8988T (cell line): Measurements from ENCODE around the gene CLEC4C.
"Not testable (repeated sequence)": the region's sequence is repeated elsewhere in the genome, so short reads cannot be mapped to it uniquely, and the experiment has no call there.

Experiments used
- DNase-seq: peaks from one replicate; pipeline ENCODE4 v3.0.0; 2011

The CLEC4C gene, protein sequence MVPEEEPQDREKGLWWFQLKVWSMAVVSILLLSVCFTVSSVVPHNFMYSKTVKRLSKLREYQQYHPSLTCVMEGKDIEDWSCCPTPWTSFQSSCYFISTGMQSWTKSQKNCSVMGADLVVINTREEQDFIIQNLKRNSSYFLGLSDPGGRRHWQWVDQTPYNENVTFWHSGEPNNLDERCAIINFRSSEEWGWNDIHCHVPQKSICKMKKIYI

DNA sequence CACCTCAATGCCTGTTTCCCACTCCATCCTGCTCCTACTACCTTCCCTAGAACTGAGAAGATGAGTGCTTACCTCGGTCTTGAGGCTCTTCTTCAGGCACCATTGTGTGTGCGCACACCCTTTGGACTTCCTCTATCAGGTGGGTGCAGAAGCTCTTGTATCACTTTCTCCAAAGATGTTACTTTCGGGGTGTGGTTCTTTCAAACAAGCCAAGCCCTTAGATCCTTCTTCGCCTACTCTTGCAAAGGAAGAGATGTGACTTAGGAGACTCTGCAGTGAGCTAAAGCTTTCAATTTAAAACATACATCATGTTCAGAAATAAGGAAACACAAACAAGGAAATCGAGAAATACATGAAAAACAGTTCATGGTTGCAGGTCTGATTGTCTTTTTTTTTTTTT lies at the start of gene CLEC4C:
Gene CLEC4C (minus strand): TSS at position 130 of the 400 bp plus-strand sequence. CDS start 27 bp downstream, at position 103.
- no peak for DNase-seq

DNA sequence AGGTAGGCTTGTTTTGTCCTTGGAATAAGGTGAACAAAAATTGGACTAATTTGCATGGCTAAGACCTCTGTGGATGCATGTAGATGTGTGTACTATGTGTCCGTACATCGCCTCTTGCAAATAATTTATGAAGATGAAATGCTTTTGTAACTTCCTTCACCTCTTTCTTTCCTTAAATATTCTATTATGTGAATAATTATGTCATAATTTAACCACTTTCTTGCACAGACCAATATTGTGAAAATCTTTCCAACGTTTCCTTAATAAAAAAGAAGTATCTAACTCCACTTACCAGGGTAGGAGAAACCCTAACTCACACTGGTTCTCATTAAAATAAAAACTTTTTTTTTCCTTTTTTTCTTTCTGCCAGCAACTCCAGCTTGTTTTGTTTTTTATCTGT lies 46.0 kb upstream of the CLEC4C start:
- DNase-seq = no peak

DNA sequence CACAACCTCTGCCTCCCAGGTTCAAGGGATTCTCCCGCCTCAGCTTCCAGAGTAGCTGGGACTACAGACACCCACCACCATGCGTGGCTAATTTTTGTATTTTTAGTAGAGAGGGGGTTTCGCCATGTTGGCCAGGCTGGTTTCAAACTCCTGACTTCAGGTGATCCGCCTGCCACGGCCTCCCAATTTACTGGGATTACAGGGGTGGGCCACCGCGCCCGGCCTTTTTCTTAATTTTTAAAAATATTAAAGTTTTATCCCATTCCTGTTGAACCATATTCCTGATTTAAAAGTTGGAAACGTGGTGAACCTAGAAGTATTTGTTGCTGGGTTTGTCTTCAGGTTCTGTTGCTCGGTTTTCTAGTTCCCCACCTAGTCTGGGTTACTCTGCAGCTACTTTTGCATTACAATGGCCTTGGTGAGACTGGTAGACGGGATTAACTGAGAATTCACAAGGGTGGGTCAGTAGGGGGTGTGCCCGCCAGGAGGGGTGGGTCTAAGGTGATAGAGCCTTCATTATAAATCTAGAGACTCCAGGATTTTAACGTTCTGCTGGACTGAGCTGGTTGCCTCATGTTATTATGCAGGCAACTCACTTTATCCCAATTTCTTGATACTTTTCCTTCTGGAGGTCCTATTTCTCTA lies 41.8 kb upstream of the CLEC4C start, which contains the start of gene NANOG:
Gene NANOG (plus strand): TSS at position 519 of the 645 bp plus-strand sequence. CDS start 213 bp downstream, outside the sequence.
- DNase-seq = not testable (repeated sequence)

DNA sequence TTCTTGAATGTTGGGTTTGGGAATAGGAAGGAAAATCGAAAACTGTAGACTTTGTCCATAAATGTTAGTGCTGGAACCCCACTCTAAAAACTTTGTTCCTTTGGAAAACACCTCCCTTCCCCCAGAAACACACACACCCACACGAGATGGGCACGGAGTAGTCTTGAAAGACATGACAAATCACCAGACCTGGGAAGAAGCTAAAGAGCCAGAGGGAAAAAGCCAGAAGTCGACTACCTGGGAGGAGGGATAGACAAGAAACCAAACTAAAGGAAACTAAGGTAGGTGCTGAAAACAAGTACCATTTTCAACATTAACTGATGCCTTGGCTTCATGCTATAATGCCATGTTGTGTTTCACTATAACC lies 41.1 kb upstream of the CLEC4C start:
- no peak for DNase-seq

DNA sequence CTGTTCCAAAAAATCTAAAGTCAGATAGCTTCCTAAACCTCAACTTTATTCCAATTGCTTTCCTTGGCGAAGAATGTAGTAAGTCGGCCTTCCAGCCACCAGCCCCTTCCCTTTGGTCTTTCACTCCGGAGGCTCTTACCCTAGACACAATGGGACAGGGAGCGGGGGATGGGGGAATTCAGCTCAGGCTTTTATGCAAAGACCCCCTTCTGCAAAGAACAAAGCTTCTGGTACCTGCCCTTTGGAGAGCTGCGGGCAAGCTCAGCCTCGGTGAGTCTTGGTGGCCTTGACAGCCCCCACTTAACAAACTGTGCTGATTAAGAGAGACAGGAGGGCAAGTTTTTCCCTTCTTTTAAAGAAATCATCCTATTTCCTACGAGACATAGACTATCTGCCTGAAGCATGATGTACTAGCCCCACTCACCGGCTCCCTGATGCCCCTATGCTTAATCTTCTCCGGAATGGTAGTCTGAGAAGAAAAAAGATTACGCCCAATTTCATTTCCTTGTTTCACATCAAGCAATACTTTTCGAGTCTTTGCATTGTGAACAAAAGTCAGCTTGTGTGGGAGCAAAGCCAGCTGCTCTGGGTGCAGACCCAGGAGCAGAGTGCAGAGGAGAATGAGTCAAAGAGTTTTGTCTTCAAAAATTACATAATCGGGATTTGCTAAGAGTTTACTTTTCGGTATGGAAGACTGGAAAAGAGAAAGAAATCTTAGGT lies 40.6 kb upstream of the CLEC4C start:
- DNase-seq = no peak

DNA sequence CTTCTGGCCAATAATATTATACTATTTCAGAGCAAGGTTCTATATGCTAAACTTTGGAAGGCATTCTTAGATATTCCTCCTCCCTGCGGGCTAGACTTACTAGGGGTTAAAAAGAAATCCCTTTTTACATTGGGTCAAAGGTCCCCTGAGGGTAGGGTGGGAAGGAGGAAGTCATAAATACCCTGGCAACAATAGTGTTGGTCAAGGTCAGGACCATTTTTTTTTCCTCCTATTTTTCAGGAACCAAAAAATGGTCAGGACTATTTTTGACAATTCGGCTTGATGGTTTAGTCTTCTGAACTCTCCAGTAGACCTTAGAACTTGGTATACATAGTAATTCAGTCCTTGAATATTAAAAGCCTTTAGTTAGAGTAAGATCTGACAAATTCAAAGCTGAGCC lies 37.5 kb upstream of the CLEC4C start:
- no peak for DNase-seq

DNA sequence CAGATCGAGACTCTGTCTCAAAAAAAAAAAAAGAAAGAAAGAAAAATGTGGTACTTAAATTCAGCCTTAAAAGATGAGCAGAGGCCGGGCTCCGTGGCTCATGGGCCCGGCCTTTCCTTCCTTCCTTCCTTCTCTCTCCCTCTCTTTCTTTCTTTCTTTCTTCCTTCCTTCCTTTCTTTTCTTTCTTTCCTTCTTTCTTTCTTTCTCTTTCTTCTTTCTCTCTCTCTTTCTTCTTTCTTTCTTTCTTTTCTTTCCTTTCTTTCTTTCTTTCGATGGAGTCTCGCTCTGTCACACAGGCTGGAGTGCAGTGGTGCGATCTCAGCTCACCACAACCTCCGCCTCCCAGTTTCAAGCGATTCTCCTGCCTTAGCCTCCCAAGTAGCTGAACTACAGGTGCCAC lies 36.3 kb upstream of the CLEC4C start:
- not testable (repeated sequence) for DNase-seq

DNA sequence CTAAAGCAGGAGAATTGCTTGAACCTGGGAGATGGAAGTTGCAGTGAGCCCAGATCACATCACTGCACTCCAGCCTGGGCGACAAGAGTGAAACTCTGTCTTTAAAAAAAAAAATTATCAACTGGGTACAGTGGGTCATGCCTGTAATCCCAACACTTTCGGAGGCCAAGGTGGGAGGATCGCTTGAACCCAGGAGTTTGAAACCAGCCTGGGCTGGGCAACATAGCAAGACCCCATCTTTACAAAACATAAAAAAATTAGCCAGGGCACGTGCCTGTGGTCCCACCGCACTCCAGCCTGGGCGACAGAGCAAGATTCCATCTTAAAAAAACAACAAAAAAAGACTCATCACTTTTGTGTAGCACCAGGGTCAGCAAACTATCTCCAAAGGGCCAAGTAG lies 34.9 kb upstream of the CLEC4C start:
- no peak for DNase-seq

DNA sequence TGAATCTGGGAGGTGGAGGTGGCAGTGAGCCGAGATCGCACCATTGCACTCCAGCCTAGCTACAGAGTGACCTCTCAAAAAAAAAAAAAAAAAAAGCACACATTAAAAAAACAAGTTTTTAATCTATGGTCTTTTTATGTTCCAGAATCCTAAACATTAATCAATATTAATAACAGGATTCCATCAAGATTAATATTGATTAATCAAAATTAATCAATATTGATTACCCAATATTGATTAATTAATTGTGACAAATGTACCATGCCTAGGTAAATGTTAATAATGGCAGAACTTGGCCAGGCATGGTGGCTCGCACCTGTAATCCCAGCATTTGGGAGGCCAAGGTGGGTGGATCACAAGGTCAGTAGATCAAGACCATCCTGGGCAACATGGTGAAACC lies 34.1 kb upstream of the CLEC4C start:
- no peak for DNase-seq

DNA sequence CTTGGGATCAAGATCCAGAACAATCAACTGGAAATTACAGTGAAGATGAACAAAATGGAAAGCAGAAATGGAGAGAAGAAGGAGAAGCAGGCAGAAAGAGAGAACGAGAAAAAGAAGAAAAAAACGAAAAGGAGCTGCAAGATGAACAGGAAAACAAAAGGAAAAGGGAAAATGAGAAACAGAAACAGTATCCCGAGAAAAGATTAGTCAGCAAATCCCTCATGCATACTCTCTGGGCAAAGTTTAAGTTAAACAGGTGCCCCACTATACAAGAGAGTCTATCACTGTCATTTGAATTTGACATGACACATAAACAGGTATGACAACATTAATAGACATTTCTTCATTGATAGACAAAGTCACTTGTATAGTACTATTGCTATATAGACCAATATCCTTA lies 22.8 kb upstream of the CLEC4C start:
- DNase-seq = no peak

DNA sequence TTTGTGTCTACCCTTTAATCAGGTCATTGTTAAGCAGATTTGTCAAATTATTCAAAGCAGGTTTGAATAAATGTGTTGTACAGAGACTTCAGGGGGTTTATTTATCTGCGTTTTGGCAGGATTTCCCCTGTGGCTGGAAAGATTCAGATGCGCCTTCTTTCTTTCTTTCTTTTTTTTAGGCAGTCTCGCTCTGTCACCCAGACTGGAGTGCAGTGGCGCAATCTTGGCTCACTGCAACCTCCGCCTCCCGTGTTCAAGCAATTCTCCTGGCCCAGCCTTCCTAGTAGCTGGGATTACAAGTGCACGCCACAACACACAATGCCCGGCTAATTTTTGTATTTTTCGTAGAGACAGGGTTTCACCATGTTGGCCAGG lies 11.6 kb upstream of the CLEC4C start:
- DNase-seq = no peak

DNA sequence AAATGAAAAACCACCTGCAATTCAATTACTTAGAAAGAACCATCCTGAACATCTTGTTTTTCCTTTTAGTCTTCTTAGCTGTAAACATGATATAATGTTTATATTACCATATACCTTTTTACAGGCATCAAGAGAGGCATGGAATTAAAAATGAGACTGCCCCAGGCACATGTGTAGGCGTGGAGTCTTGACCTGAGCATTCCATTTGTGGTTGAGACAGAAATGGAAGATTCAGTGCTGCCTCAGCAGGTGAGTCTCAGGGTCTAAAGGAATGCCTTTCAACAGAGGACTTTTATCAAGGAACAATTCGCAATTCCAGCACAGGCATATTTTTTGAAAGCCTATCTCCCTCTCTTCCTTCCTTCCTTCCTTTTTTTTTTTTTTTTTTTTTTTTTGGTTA lies 9.8 kb upstream of the CLEC4C start:
- no peak for DNase-seq

DNA sequence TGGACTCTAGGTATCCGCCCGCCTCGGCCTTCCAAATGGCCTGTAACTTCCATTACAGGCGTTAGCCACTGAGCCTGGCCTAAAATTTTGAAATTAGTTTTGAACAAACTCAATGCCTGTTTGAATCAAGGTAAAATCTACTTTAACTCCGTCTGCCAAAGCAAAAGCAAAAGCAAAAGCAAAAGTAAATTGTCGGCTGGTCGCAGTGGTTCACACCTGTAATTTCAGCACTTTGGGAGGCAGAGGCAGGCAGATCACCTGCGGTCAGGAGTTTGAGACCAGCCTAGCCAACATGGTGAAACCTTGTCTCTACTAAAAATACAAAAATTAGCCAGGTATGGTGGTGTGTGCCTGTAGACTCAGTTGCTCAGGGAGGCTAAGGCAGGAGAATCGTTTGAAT lies 8.5 kb upstream of the CLEC4C start:
- not testable (repeated sequence) for DNase-seq

DNA sequence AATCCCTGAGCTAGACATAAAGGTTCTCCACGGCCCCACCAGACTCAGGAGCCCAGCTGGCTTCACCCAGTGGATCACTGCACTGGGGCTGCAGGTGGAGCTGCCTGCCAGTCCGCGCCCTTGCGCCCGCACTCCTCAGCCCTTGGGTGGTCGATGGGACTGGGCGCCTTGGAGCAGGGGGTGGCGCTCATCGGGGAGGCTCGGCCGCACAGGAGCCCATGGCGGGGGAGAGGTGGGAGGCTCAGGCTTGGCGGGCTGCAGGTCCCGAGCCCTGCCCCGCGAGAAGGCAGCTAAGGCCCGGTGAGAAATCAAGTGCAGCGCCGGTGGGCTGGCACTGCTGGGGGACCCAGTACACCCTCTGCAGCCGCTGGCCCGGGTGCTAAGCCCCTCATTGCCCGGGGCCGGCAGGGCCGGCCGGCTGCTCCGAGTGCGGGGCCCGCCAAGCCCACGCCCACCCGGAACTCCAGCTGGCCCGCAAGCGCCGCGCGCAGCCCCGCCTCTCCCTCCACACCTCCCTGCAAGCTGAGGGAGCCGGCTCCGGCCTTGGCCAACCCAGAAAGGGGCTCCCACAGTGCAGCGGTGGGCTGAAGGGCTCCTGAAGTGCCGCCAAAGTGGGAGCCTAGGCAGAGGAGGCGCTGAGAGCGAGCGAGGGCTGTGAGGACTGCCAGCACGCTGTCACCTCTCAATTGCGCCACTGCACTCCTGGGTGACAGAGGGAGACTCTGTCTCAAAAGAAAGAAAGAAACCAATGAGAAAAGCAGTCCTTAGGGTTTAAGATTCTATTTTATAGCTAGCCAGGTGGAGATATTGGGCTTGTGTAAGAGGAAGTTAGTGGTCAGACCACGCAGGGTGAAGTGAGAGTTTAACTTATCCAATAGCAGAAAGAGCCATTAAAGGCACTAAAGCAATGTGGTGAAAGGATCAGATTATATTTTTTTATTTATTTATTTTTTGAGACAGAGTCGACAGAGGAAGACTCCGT lies 5.1 kb upstream of the CLEC4C start:
- DNase-seq = not testable (repeated sequence)

DNA sequence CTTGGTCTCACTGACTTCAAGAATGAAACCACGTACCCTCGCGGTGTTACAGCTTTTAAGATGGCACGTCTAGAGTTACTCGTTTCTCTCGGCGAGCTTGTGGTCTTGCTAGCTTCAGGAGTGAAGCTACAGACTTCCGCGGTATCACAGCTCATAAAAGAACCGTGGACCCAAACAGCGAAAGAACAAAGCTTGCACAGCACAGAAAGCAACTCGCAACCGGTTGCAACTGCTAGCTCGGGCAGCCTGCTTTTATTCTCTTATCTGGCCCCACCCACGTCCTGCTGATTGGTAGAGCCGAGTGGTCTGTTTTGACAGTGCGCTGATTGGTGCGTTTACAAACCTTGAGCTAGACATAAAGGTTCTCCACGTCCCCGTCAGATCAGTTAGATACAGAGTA lies 4.2 kb upstream of the CLEC4C start:
- no peak for DNase-seq

DNA sequence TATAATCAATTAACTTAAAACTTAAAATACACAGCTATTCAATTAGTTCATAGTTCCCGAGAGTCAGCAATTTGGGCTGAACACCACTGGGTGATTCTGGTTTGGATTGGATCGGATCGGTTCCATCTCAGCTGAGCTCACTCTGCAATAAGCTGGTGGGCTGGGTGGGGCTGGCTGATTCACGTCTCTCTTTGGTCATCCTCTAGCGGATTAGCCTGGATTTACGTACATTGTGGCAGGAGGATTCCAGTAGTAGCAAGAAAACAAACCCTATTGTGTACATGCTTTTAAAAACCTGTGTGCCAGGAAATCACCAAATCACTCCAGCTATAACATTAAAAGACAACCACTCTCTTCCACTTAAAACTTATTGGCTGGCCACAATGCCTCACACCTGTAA lies 3.2 kb upstream of the CLEC4C start:
- no peak for DNase-seq

DNA sequence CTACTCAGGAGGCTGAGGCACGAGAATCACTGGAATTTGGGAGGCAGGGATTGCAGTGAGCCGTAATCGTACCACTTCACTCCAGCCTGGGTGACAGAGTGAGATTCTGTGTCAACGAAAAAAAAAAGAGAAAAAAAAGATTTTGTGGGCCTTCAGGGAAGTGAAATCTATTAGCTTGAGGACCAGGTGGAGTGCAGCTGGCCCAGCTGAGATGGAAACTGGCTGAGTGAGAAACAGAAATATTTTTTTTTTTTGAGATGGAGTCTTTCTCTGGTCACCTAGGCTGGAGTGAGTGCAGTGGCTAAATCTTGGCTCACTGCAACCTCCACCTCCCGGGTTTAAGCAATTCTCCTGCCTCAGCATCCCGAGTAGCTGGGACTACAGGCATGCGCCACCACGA lies 2.3 kb upstream of the CLEC4C start:
- DNase-seq = no peak

DNA sequence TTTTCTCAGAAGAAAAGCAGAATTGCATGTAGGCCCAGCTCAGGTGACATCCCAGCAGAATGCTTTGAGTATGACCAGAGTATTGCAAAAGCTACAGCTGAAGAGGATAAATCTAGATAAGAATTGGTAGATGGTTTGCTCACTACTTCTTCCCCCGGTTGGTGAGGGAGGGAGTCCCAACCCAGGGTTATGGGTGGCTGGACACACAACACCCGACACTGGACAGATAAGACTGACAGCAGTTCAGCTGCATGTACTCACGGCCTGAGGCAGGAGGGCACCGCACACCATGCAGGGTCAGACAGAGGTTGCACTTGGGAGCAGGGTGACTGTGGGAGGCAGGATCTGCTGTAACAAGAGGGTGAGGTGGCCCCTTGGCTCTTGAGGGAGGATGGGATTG lies 1.7 kb upstream of the CLEC4C start:
- DNase-seq = no peak

DNA sequence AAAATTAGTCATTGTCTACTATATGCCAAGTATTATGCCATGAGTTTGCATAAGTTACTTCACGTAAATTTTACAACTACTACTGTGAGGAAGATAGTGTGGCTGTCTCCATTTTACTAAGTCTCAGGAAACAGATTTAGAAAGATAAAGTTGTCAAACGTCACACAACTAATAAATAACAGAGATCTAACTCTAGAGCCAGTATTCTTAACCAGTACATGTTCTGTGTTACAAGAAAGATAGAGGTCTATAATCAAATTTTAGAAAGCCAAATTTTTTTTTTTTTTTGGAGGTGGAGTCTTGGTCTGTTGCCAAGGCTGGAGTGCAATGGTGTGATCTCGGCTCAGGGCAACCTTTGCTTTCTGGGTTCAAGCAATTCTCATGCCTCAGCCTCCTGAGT lies 14.2 kb downstream of the CLEC4C start:
- no peak for DNase-seq

DNA sequence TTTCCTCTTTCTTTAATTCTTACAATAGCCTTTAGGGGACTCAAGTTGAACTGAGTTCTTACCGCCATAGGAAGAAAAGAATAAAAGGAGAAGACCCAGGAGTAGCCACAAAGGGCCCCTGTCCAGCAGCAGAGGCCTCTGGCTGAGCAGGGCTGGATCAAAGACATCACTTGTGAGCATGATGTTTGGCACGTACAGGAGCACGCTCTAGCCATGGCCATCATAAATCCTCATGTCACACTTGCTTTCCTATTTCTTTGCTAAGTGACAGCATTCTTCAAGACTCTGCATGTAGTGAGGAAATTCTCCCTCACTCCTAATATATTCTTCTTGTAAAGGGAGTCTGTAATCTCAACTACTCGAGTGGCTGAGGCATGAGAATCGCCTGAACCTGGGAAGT lies 15.7 kb downstream of the CLEC4C start:
- no peak for DNase-seq

DNA sequence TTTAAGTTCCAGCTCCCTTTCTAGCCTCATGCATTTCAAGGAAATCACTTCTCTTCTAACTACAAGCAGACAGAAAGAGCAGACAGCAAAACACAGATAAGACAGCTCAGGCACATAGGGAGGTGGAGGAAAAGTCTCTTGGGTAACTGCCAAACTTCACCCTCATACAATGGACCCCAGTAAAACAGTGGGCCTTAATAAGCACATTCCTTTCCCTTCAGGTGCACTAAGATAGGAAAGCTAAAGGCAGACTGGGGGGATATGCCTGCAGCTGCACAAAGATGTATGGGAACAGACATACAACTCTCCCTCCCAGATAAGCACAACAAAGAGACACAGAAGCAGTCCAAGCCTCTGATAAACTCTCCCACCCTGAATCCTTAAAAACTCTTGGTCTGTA lies 16.2 kb downstream of the CLEC4C start:
- not testable (repeated sequence) for DNase-seq

DNA sequence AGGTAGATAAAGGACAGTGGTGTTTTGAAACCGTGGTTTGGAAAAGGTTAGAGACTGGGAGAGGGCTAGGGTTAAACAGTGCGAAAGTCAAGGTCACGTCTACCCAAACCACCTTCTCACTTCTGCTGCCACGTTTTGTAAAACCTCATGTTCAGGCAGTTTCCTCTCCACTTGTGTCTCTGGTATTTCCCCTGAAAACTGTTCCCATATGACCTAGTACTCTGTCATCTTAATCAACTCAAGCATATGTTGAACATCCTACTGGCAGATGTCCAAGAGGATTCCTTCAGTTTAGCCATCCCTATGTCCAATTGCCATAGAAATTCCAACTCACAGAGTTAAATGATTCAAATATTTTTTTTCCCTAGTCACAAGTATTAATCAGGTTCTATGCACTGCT lies 17.4 kb downstream of the CLEC4C start:
- no peak for DNase-seq

DNA sequence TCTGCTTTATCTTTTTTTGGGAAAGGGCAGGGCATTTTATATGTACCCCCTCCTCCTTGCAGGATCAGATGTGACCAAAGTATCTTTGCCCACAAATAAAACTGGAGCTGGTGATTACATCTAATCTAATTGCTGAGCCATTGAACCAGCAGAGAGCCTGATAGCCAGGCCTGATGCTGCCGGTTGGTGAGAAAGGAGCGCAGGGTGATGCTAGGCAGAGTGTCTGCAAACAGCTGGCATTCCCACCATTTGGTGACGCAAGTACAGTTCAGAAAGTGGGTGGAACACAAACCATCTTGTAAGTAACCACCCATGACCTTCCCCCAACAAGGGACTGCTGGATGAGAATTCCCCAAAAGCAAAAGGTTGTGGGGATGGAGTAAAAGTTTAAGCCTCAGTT lies 23.2 kb downstream of the CLEC4C start:
- no peak for DNase-seq
